KMS-11 (cell line): ENCODE data around the gene ZFAND2A.

Source experiments
- H2AFZ ChIP-seq: fragments of 200-600 bp; sonication (generic); 2 replicates; pipeline ENCODE4 v1.6.1; 2016; ENCODE audit warnings: antibody characterized with exemption, mixed run types, low read depth
- H3K27ac ChIP-seq: fragments of 200-600 bp; sonication (generic); 2 replicates; pipeline ENCODE4 v1.6.1; 2016; ENCODE audit warnings: mild to moderate bottlenecking, mixed run types
- H3K27me3 ChIP-seq: fragments of 200-600 bp; sonication (generic); 2 replicates; pipeline ENCODE4 v1.6.1; 2017; ENCODE audit warnings: mild to moderate bottlenecking, low read depth, mixed run types, moderate library complexity; ENCODE audit not compliant: insufficient read depth
- H3K36me3 ChIP-seq: fragments of 200-600 bp; sonication (generic); 2 replicates; pipeline ENCODE4 v1.6.1; 2017; ENCODE audit warnings: mild to moderate bottlenecking, mixed run types; ENCODE audit not compliant: insufficient read depth
- H3K4me1 ChIP-seq: fragments of 200-600 bp; sonication (generic); 2 replicates; pipeline ENCODE4 v1.6.1; 2016; ENCODE audit warnings: mild to moderate bottlenecking, low read depth, mixed run types; ENCODE audit not compliant: poor library complexity, severe bottlenecking
- H3K4me2 ChIP-seq: fragments of 200-600 bp; sonication (generic); 2 replicates; pipeline ENCODE4 v1.7.0; 2016; ENCODE audit warnings: mild to moderate bottlenecking, mixed run types
- H3K4me3 ChIP-seq: fragments of 200-600 bp; sonication (generic); IDR thresholded peaks from 2 replicates; pipeline ENCODE4 v1.6.1; 2017; ENCODE audit warnings: low read depth, low read length, mixed read lengths; ENCODE audit not compliant: insufficient read depth
- H3K79me2 ChIP-seq: fragments of 200-600 bp; sonication (generic); 2 replicates; pipeline ENCODE4 v1.6.1; 2016; ENCODE audit warnings: low read depth, mixed run types; ENCODE audit not compliant: insufficient read depth
- H3K9ac ChIP-seq: fragments of 200-600 bp; sonication (generic); 2 replicates; pipeline ENCODE4 v1.6.1; 2016; ENCODE audit warnings: mild to moderate bottlenecking, mixed run types
- H4K20me1 ChIP-seq: fragments of 200-600 bp; sonication (generic); 2 replicates; pipeline ENCODE4 v1.6.1; 2016; ENCODE audit warnings: mild to moderate bottlenecking, mixed run types; ENCODE audit not compliant: insufficient read depth
- CTCF ChIP-seq: fragments of 200-600 bp; sonication (generic); conservative IDR thresholded peaks from 2 replicates; pipeline ENCODE4 v1.6.1; 2017; ENCODE audit warnings: low read depth, mild to moderate bottlenecking, antibody characterized with exemption, low read length, moderate library complexity, mixed read lengths

The ZFAND2A gene

GRCh38 chr7:1123715-1124114 is 36.3 kb downstream of the ZFAND2A start:
- H3K79me2 ChIP-seq, result no peaks in the 10 kb centered on the region
- no peak for TF ChIP-seq CTCF
- H3K4me2 ChIP-seq, result no peak overlapping the region
- no peak overlapping the region for H3K4me3 ChIP-seq
- no peak overlapping the region for H3K27ac ChIP-seq
- no peaks in the 10 kb centered on the region for H3K4me1 ChIP-seq
- no peak overlapping the region for H3K9ac ChIP-seq
- H4K20me1 ChIP-seq, result no peaks in the 10 kb centered on the region
- no peaks in the 10 kb centered on the region for H3K36me3 ChIP-seq
- H2AFZ ChIP-seq, result no peak overlapping the region
- no peaks in the 10 kb centered on the region for H3K27me3 ChIP-seq

GRCh38 chr7:1122832-1123501 is 37.0 kb downstream of the ZFAND2A start:
- Histone ChIP-seq H3K27me3 (no peaks in the 10 kb centered on the region), H3K4me2 (no peak overlapping the region), H3K27ac (no peak overlapping the region), H3K9ac (no peak overlapping the region), H3K79me2 (no peaks in the 10 kb centered on the region), H4K20me1 (no peaks in the 10 kb centered on the region), H3K36me3 (no peaks in the 10 kb centered on the region), H3K4me3 (no peak overlapping the region), H3K4me1 (no peaks in the 10 kb centered on the region), H2AFZ (no peak overlapping the region)
- TF ChIP-seq CTCF, result no peak

GRCh38 chr7:1121886-1122831 is 37.8 kb downstream of the ZFAND2A start:
- no peak overlapping the region for H3K9ac ChIP-seq
- no peak overlapping the region for H3K27ac ChIP-seq
- H3K4me1 ChIP-seq, result no peaks in the 10 kb centered on the region
- H3K79me2 ChIP-seq, result no peaks in the 10 kb centered on the region
- no peaks in the 10 kb centered on the region for H4K20me1 ChIP-seq
- H3K36me3 ChIP-seq, result no peaks in the 10 kb centered on the region
- H2AFZ ChIP-seq, result no peak overlapping the region
- H3K4me2 ChIP-seq, result no peak overlapping the region
- no peaks in the 10 kb centered on the region for H3K27me3 ChIP-seq
- no peak for TF ChIP-seq CTCF
- H3K4me3 ChIP-seq, result no peak overlapping the region

GRCh38 chr7:1121476-1121875 is 38.5 kb downstream of the ZFAND2A start:
- TF ChIP-seq CTCF, result no peak
- Histone ChIP-seq H3K4me1 (no peaks in the 10 kb centered on the region), H3K4me2 (no peak overlapping the region), H3K27ac (no peak overlapping the region), H3K4me3 (no peak overlapping the region), H3K27me3 (no peaks in the 10 kb centered on the region), H3K79me2 (no peaks in the 10 kb centered on the region), H3K9ac (no peak overlapping the region), H2AFZ (no peak overlapping the region), H4K20me1 (no peaks in the 10 kb centered on the region), H3K36me3 (no peaks in the 10 kb centered on the region)
